Measurements from ENCODE around the gene LASP1NB.
"Not testable (repeated sequence)": the region's sequence is repeated elsewhere in the genome, so short reads cannot be mapped to it uniquely, and the experiment has no call there.

Gene LASP1NB

GRCh38 chr17:38940404-38940803, 15.0 kb downstream of the LASP1NB start:
- TF ChIP-seq, protein P1, sequence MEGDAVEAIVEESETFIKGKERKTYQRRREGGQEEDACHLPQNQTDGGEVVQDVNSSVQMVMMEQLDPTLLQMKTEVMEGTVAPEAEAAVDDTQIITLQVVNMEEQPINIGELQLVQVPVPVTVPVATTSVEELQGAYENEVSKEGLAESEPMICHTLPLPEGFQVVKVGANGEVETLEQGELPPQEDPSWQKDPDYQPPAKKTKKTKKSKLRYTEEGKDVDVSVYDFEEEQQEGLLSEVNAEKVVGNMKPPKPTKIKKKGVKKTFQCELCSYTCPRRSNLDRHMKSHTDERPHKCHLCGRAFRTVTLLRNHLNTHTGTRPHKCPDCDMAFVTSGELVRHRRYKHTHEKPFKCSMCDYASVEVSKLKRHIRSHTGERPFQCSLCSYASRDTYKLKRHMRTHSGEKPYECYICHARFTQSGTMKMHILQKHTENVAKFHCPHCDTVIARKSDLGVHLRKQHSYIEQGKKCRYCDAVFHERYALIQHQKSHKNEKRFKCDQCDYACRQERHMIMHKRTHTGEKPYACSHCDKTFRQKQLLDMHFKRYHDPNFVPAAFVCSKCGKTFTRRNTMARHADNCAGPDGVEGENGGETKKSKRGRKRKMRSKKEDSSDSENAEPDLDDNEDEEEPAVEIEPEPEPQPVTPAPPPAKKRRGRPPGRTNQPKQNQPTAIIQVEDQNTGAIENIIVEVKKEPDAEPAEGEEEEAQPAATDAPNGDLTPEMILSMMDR (IDR thresholded peaks at IDR 0.05; ENCODE audit: insufficient read depth, low read length, missing control alignments) = no peak
- no peak for DNase-seq (ENCODE audit: low read depth, low spot score)
- ChIA-PET CTCF (interaction anchor here (1.0 to 2.0 kb wide), 3 partner anchors 17 to 213 kb away, joined by 3 to 7 read pairs (median 6); no protein-coding TSS in a partner anchor), POLR2A (no interaction called here)
- H3K4me3 ChIP-seq (ENCODE audit: low read depth, low read length) = no peak overlapping the region

DNA sequence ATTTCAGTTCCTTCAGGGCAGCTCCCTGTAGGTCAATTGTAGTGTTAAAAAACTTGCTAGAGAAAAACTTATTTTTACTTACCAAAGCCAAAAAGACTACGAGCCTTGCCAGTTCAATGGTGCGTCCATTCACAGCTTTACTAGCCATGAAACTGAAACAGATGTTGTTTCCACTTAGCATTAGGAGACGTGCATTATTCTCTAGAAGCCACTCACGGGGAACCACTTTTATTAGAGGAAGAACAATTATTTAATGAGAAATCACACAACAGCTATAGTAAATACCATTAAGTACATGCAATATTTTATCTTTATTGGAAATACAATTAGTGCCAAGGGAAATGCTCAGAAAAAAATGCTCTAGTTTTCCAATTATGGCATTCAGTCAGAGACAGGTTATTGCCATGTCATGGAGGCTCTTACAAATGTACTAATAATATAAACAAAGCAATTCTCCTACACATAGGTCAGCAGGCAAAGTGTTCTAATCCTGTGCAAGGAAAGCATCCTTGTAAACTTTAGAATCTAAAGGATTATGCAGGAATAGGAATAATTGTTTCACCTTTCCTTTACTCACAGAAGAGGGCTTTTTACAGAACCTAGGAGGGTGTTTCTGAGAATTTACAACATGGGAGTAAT, 17.4 kb downstream of the LASP1NB start:
- no peak for DNase-seq (ENCODE audit: low read depth, low spot score)
- POLR2A ChIA-PET = no interaction called here
- CTCF ChIA-PET = interaction anchor here (0.6 kb wide), 1 partner anchor 31 kb away, joined by 3 read pairs; no protein-coding TSS in a partner anchor
- no peak overlapping the region for H3K4me3 ChIP-seq (ENCODE audit: low read depth, low read length)
- TF ChIP-seq, protein P1 (IDR thresholded peaks at IDR 0.05; ENCODE audit: insufficient read depth, low read length, missing control alignments) = no peak

GRCh38 chr17:38943607-38944006, 18.2 kb downstream of the LASP1NB start:
- no peak overlapping the region for H3K4me3 ChIP-seq (ENCODE audit: low read depth, low read length)
- POLR2A ChIA-PET = no interaction called here
- CTCF ChIA-PET = no interaction called here
- TF ChIP-seq, protein P1 (IDR thresholded peaks at IDR 0.05; ENCODE audit: insufficient read depth, low read length, missing control alignments) = no peak
- DNase-seq (ENCODE audit: low read depth, low spot score) = no peak

- ChIA-PET POLR2A (no interaction called here), CTCF (interaction anchor here (1.3 kb wide), 1 partner anchor 36 kb away, joined by 4 read pairs; no protein-coding TSS in a partner anchor)
- no peak for DNase-seq (ENCODE audit: low read depth, low spot score)
- TF ChIP-seq, protein P1 (IDR thresholded peaks at IDR 0.05; ENCODE audit: insufficient read depth, low read length, missing control alignments) = no peak
- no peak overlapping the region for H3K4me3 ChIP-seq (ENCODE audit: low read depth, low read length)
These were observed 21.8 kb downstream of the LASP1NB start for GRCh38 chr17:38947189-38947588.

GRCh38 chr17:38953800-38954199, 28.4 kb downstream of the LASP1NB start:
- POLR2A ChIA-PET; DNase-seq (ENCODE audit: low read depth, low spot score); CTCF ChIA-PET; H3K4me3 ChIP-seq (ENCODE audit: low read depth, low read length): not testable (repeated sequence)

DNA sequence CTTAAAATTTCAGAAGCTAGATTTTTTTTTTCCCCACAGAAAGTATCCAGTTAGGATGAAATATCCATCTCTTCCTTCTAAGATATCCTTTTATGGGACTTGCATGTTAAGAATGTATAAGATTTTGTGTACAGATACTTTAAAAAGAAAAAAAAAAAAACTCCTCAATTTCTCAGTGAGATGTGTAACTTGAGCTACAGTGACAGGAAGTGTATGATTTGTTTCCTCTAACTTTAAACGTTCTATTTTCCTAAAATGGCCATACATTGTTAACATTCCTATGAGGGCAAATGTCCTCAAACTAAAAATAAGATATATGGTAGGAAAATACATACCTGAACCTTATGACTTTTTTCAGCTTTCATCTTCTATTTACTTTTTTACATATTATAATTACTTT, 32.9 kb downstream of the LASP1NB start:
- ChIA-PET POLR2A (interaction anchor here (0.6 to 1.7 kb wide), 8 partner anchors 8 to 190 kb away, joined by 3 to 6 read pairs (median 3); partner anchors contain the start of gene LASP1), CTCF (interaction anchor here (0.8 to 1.3 kb wide), 3 partner anchors 20 to 195 kb away, joined by 3 to 5 read pairs (median 4); no protein-coding TSS in a partner anchor)

More for the DNA sequence above, 32.9 kb downstream of the LASP1NB start:
- no peak overlapping the region for H3K4me3 ChIP-seq (ENCODE audit: low read depth, low read length)
- TF ChIP-seq, protein P1 (IDR thresholded peaks at IDR 0.05; ENCODE audit: insufficient read depth, low read length, missing control alignments) = no peak
- DNase-seq (ENCODE audit: low read depth, low spot score) = no peak

All from AG04449 (cell line).